Non-pigmented ciliary epithelial cell (primary cell): ENCODE data around the gene MPHOSPH9.
A peak's percentile ranks its signal among the peaks of the same experiment; 100 is the strongest.

Experiments used
- DNase-seq: peaks from one replicate; pipeline ENCODE4 v3.0.0-alpha.2; 2010; ENCODE audit warnings: low read depth

The MPHOSPH9 gene

GRCh38 chr12:123232807-123233504, at the start of gene MPHOSPH9, which contains the start of gene MTRFR:
MPHOSPH9 (minus strand) TSS chr12:123233141; CDS start chr12:123230364, 2,777 bp downstream.
MTRFR (plus strand) TSS chr12:123233436; CDS start chr12:123253675, 20,239 bp downstream.
- DNase-seq: peak; percentile 97

GRCh38 chr12:123282111-123282510, 49.2 kb upstream of the MPHOSPH9 start:
- no peak for DNase-seq

GRCh38 chr12:123280971-123281370, 48.0 kb upstream of the MPHOSPH9 start:
- DNase-seq: no peak

GRCh38 chr12:123278101-123278627, 45.2 kb upstream of the MPHOSPH9 start:
- no peak for DNase-seq

GRCh38 chr12:123273166-123273565, 40.2 kb upstream of the MPHOSPH9 start:
- no peak for DNase-seq

GRCh38 chr12:123271001-123271668, 38.2 kb upstream of the MPHOSPH9 start:
- no peak for DNase-seq

GRCh38 chr12:123270214-123271000, 37.5 kb upstream of the MPHOSPH9 start:
- no peak for DNase-seq

- DNase-seq: no peak
These were observed 36.9 kb upstream of the MPHOSPH9 start for GRCh38 chr12:123269896-123270213.

GRCh38 chr12:123269395-123269892, 36.5 kb upstream of the MPHOSPH9 start:
- DNase-seq: no peak

GRCh38 chr12:123268850-123269249, 35.9 kb upstream of the MPHOSPH9 start:
- no peak for DNase-seq

GRCh38 chr12:123267991-123268843, 35.3 kb upstream of the MPHOSPH9 start:
- no peak for DNase-seq

- DNase-seq: no peak
These were observed 34.5 kb upstream of the MPHOSPH9 start for GRCh38 chr12:123267335-123267920.

GRCh38 chr12:123266679-123267277, 33.8 kb upstream of the MPHOSPH9 start:
- no peak for DNase-seq

- no peak for DNase-seq
These were observed 33.1 kb upstream of the MPHOSPH9 start for GRCh38 chr12:123265851-123266678.

GRCh38 chr12:123264642-123265041, 31.7 kb upstream of the MPHOSPH9 start:
- DNase-seq: no peak

- DNase-seq: no peak
These were observed 30.4 kb upstream of the MPHOSPH9 start for GRCh38 chr12:123263196-123263817.

- DNase-seq: no peak
These were observed 28.3 kb upstream of the MPHOSPH9 start for GRCh38 chr12:123261196-123261595.

- DNase-seq: no peak
These were observed 27.1 kb upstream of the MPHOSPH9 start for GRCh38 chr12:123260081-123260480.

GRCh38 chr12:123258593-123258992, 25.7 kb upstream of the MPHOSPH9 start:
- no peak for DNase-seq
